GM19239 (cell line): ENCODE data around the gene SHROOM2.
"Not testable (repeated sequence)": the region's sequence is repeated elsewhere in the genome, so short reads cannot be mapped to it uniquely, and the experiment has no call there.

Experiments used
- DNase-seq: peaks from one replicate; pipeline ENCODE4 v3.0.0; 2011; ENCODE audit warnings: low spot score; ENCODE audit not compliant: insufficient read length
- FAIRE-seq: peaks from 2 replicates; lab custom pipeline; 2011; peaks lifted over from hg19 to GRCh38; lab: Jason Lieb, UNC

Gene SHROOM2, protein sequence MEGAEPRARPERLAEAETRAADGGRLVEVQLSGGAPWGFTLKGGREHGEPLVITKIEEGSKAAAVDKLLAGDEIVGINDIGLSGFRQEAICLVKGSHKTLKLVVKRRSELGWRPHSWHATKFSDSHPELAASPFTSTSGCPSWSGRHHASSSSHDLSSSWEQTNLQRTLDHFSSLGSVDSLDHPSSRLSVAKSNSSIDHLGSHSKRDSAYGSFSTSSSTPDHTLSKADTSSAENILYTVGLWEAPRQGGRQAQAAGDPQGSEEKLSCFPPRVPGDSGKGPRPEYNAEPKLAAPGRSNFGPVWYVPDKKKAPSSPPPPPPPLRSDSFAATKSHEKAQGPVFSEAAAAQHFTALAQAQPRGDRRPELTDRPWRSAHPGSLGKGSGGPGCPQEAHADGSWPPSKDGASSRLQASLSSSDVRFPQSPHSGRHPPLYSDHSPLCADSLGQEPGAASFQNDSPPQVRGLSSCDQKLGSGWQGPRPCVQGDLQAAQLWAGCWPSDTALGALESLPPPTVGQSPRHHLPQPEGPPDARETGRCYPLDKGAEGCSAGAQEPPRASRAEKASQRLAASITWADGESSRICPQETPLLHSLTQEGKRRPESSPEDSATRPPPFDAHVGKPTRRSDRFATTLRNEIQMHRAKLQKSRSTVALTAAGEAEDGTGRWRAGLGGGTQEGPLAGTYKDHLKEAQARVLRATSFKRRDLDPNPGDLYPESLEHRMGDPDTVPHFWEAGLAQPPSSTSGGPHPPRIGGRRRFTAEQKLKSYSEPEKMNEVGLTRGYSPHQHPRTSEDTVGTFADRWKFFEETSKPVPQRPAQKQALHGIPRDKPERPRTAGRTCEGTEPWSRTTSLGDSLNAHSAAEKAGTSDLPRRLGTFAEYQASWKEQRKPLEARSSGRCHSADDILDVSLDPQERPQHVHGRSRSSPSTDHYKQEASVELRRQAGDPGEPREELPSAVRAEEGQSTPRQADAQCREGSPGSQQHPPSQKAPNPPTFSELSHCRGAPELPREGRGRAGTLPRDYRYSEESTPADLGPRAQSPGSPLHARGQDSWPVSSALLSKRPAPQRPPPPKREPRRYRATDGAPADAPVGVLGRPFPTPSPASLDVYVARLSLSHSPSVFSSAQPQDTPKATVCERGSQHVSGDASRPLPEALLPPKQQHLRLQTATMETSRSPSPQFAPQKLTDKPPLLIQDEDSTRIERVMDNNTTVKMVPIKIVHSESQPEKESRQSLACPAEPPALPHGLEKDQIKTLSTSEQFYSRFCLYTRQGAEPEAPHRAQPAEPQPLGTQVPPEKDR (N-terminal part only)

GRCh38 chrX:9785944-9786797 lies at the start of gene SHROOM2:
TSS of gene SHROOM2 (plus strand) at chrX:9786429. CDS start at chrX:9786546, 117 bp downstream.
- DNase-seq (no peak), FAIRE-seq (no peak)

- no peak for FAIRE-seq
- DNase-seq, result no peak
Measured at GRCh38 chrX:9737363-9737762, 48.9 kb upstream of the SHROOM2 start.

GRCh38 chrX:9738151-9738550 lies 48.1 kb upstream of the SHROOM2 start:
- FAIRE-seq (no peak), DNase-seq (no peak)

- DNase-seq, result no peak
- FAIRE-seq, result no peak
Measured at GRCh38 chrX:9739130-9739529, 47.1 kb upstream of the SHROOM2 start.

GRCh38 chrX:9745417-9746115 lies 40.7 kb upstream of the SHROOM2 start:
- FAIRE-seq (no peak), DNase-seq (no peak)

DNA sequence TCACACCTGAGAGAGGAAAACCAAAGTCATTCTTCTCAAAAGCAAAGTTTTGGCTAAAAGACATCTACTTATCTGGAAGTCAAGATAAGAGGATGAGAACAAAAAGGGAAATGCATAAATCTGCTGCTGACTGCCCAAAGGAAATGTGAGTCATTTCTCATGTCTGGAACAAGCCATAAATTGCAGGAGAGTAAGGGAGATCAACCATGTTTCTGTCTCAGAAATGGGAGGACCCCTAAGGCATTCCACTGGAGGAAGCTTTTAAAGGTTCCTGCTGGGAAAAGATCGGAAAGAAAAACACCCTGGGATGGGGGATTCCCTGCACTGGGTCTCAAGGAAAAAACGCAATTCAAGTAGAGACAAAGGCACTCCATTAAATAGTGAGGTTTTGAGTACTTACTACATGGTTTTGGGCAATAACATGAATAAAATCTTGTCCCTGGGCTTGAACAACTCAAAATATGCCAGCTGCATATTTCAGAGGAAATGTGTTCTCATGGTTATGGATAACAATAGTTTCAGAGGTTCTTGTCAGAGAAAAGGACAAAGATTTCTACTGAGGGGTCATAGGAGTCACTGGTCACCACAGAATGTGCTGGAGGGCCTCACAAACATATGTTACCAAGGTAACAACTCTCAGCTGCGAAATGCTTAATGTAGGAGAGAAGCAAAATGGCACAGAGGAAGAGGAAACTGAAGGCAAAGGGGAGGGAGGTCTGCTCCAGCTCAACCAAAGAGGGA lies 39.9 kb upstream of the SHROOM2 start:
- DNase-seq (no peak), FAIRE-seq (no peak)

DNA sequence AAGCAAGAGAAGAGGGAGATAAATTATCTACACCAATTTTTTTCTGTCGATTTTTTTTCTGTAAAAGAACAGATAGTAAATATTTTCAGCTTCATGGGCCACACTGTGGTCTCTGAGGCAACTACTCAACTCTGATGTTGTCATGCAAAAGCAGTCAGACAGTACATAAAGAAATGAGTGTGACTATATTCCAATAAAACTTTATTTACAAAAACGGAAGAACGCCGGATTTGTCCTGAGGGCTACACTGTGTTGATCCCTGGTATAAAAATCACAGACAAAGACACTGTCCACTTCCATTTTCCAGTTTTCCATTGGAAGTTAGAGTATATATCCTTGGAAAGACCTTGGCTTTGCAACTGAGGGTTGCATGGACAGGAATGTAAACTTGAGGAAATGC lies 38.6 kb upstream of the SHROOM2 start:
- DNase-seq (no peak), FAIRE-seq (no peak)

GRCh38 chrX:9749146-9749692 lies 37.0 kb upstream of the SHROOM2 start:
- DNase-seq, result no peak
- no peak for FAIRE-seq

DNA sequence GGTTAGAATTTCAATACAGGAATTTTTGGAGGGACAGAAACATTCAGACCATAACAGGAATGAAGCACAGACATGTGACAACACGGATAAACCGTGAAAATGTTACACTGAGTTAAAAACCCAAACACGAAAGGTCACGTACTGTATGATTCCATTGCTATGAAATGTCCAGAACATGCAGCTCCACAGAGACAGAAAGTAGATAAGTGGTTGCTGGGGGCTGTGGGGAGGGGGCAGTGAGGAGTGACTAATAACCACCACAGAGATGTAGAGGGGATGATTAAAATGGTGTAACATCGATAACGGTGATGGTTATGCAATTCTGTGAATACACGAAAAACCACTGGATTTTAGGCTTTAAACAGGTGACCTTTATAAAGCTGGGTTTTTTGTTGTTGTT lies 28.9 kb upstream of the SHROOM2 start:
- DNase-seq (no peak), FAIRE-seq (no peak)

DNA sequence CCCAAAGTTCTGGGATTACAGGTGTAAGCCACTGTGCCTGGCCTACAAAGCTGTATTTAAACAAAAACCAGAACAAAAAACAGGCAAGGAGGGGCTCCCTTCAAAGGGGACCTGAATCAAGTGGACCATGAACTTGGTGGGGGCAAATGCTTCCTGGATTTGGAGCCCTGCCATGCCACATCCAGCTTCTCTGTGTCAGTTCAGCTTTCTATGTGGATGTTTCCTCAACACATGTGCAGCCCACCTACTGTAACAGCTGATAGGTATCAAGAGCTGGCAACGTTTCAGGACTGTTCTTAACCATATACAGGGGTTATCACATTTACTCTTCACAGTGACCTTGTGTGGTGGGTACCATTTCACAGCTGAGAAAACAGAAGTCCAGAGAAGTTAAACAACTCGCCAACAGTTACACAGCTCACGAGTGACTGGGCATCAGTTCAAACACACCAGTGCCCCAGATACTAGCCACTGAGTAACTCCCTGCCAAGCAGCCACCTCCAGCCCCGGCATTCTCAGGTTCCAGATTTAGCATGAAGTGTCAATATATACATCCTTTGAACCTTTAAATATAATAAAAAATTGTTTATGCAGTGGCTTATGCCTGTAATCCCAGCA lies 28.1 kb upstream of the SHROOM2 start:
- DNase-seq, result no peak

GRCh38 chrX:9759337-9759736 lies 26.9 kb upstream of the SHROOM2 start:
- FAIRE-seq (no peak), DNase-seq (no peak)

More for the DNA sequence above, 28.1 kb upstream of the SHROOM2 start:
- FAIRE-seq, result no peak

DNA sequence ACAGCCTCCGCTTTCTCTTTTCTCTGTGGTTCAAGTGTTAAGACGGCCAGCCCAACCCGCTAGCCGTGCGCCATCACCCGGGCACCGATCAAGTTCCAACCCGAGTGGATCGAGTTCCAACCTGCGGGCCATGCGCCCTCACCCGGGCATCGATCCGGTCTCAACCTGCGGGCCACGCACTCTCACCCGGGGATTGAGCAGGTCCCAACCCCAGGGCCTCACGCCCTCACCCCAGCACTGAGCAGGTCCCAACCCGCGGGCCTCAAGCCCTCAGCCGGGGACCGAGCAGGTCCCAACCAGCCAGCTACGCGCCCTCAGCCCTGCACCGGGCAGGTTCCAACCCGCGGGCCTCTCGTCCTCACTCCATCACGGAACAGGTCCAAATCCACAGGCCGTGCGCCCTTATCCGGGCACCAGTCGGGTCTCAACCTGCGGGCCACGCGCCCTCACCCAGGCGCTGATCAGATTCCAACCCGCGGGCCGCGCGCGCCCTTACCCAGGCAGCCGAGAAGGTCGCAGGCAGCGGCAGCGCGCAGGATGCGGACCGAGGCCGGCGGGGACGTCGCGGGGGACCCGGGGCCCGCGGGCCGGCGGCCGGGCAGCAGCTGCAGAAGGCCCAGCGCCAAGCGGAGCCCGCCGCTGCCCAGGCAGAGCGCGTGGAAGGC lies 21.0 kb upstream of the SHROOM2 start:
- DNase-seq, result no peak
- no peak for FAIRE-seq

- no peak for FAIRE-seq
- DNase-seq, result no peak
Measured at GRCh38 chrX:9765737-9766097, 20.5 kb upstream of the SHROOM2 start, which contains the start of gene GPR143. TSS of gene GPR143 (minus strand) at chrX:9765847. CDS start at chrX:9765817, 30 bp downstream.

DNA sequence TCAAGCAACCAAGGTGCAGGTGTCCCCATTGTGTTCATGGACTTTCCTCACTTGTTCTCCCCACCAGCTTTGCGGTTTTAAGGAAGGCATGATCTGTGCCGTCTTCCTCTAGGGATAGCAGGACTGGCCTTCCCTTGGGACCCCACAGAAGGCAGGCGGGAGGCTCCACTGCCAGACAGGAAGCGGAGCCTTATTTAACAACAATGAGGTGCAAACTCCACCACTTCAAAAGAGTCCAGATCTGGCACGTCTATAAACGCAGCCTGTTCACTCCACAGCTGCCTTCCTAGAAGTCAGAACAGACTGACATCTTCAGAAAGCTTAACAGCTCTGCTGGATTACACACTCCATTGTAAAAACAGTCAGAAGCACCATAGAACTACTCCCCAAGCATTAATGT lies 18.9 kb upstream of the SHROOM2 start:
- FAIRE-seq, result no peak
- no peak for DNase-seq

DNA sequence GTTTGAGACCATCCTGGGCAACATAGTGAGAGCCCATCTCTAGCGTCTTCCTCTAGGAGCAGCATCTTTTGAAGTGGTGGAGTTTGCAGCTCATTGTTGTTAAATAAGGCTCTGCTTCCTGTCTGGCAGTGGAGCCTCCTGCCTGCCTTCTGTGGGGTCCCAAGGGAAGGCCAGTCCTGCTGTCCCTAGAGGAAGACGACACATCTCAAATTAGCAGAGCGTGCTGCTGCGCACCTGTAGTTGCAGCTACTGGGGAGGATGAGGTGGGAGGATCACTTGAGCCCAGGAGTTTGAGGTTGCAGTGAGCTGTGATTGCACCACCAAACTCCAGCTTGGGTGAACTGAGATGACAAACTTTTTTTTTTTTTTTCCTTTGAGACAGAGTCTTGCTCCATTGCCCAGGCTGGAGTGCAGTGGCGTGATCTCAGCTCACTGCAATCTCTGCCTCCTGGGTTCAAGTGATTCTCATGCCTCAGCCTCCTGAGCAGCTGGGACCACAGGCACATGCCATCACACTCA lies 17.8 kb upstream of the SHROOM2 start:
- not testable (repeated sequence) for FAIRE-seq, DNase-seq

DNA sequence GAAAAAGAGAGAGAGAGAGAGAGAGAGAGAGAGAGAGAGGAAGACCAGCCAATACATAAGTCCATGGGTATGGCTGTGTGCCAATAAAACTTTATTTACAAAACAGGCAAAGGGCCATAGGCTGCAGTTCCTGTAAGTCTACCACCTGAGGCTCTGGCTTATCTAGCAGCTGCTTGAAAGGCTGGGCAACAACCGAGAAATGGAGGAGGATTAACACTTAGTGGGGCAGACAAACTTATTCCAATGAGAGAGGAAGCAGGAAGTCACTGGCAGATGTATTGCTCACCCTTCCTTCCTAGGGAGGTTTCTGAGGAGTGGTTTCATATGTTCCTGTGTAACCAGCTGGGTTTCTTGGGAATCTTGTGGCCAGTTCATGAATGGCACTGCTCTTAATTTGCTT lies 15.9 kb upstream of the SHROOM2 start:
- no peak for DNase-seq
- FAIRE-seq, result no peak

GRCh38 chrX:9772943-9773342 lies 13.3 kb upstream of the SHROOM2 start:
- DNase-seq, result no peak
- no peak for FAIRE-seq
